Neutrophil (primary cell): ENCODE measurements around the gene DNAJC5G.

ENCODE experiments used
- H3K27ac ChIP-seq: fragments of 200-600 bp; sonication (generic); 2 replicates; pipeline ENCODE4 v1.5.1; 2016; ENCODE audit warnings: mild to moderate bottlenecking, moderate library complexity
- H3K27me3 ChIP-seq: fragments of 200-600 bp; sonication (generic); 2 replicates; pipeline ENCODE4 v1.6.0; 2016; ENCODE audit warnings: mild to moderate bottlenecking
- H3K36me3 ChIP-seq: fragments of 200-600 bp; sonication (generic); 2 replicates; pipeline ENCODE4 v1.5.1; 2017
- H3K4me1 ChIP-seq, 2 experiments: fragments of 200-600 bp in 1 of 2; sonication (generic) in 1 of 2; 1 replicate in 1 of 2; 2 replicates in 1 of 2; pipeline versions ENCODE4 v1.5.1 to v1.6.1; 2013 to 2016; ENCODE audit warnings: low read depth in 1 of 2, low read length in 1 of 2, mild to moderate bottlenecking in 1 of 2, moderate library complexity in 1 of 2; ENCODE audit not compliant: control insufficient read depth in 1 of 2, insufficient read depth in 1 of 2
- H3K4me3 ChIP-seq, 2 experiments: fragments of 200-600 bp in 1 of 2; sonication (generic) in 1 of 2; 1 replicate in 1 of 2; 2 replicates in 1 of 2; pipeline ENCODE4 v1.5.1; 2013 to 2016; ENCODE audit warnings: low read depth in 1 of 2, low read length in 1 of 2, mild to moderate bottlenecking in 1 of 2, moderate library complexity in 1 of 2
- H3K9me3 ChIP-seq: fragments of 200-600 bp; sonication (generic); 2 replicates; pipeline ENCODE4 v1.5.1; 2016
- TF ChIP-seq, protein P1 (sequence below): fragments of 200-600 bp; sonication (generic); IDR thresholded peaks from 2 replicates; pipeline ENCODE4 v1.5.1; 2016; ENCODE audit warnings: antibody characterized with exemption

DNAJC5G gene

DNA sequence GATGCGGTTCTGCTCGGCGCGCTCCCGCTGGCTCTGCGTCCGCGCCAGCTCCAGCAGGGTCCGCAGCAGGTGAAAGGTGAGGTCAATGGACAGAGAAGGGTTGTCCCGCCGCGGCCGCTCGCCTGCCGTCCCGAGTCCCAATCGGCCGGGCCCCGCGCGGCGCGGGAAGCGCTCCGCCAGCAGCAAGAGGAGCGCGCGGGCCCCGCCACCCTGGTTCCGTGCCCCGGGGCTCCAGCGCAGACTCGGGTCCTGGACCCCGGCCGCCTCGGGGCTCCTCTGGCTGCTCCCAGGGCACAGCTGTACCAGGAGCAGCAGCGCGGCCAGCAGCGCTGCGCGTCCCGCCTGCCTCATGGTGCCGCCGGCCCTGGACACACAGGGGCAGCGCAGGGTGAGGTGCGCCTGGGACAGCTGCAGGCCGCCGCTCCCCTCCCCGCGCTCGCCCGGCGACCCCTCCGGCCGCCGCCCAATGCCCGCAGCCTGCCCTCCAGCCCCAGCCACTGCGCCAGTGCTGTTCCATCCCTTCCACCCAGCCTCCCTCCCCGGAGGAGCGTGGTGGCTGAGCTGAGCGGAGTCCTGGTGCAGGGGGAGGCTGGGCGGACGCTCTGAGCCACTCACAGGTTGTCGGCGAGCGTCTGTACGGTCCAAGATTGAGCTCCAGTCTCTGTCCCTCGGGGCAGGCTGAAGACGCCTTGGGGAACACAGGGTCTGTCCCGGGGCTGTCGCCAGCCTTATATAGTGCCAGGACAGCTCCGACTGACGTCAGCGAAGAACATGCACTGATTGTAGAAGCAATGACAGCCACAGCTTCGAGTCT, 32.5 kb downstream of the DNAJC5G start:
- H3K4me1 ChIP-seq: peaks cover 0 to 3% of the 10 kb centered on the region in 2 experiments
- H3K36me3 ChIP-seq: peaks cover 35% of the 10 kb centered on the region
- H3K27ac ChIP-seq: no peak overlapping the region
- H3K4me3 ChIP-seq: no peak overlapping the region
- TF ChIP-seq, protein P1, sequence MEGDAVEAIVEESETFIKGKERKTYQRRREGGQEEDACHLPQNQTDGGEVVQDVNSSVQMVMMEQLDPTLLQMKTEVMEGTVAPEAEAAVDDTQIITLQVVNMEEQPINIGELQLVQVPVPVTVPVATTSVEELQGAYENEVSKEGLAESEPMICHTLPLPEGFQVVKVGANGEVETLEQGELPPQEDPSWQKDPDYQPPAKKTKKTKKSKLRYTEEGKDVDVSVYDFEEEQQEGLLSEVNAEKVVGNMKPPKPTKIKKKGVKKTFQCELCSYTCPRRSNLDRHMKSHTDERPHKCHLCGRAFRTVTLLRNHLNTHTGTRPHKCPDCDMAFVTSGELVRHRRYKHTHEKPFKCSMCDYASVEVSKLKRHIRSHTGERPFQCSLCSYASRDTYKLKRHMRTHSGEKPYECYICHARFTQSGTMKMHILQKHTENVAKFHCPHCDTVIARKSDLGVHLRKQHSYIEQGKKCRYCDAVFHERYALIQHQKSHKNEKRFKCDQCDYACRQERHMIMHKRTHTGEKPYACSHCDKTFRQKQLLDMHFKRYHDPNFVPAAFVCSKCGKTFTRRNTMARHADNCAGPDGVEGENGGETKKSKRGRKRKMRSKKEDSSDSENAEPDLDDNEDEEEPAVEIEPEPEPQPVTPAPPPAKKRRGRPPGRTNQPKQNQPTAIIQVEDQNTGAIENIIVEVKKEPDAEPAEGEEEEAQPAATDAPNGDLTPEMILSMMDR: no peak
- no peaks in the 10 kb centered on the region for H3K9me3 ChIP-seq
- peaks cover 52% of the 10 kb centered on the region for H3K27me3 ChIP-seq

DNA sequence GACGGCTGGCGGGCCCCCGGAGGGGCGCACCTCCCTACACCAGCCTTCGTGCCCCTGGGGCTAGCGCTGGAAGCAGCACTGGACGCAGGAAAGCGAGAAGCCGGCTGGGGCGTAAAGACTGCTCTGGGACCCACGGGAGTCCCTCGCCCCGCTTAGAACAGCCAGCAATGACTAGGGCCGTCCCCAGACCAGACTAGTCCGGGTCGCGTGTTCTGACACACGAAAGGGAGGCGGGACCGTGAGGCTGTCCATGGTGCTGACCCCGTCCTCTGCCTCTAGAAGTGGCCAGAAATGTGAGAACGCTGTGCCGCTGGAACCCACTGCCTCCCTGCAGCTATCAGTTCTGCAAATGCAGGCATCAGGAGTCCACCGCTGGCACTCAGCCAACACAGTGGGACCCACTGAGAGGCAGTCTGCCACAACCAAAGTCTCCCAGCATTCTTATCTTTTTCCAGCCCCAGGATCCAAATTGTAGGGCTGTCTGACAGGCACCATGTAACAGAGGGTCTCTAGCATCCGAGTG, 33.2 kb downstream of the DNAJC5G start, which contains the start of gene UCN:
UCN (minus strand) TSS at position 87 of the 523 bp plus-strand sequence. CDS start 550 bp downstream, outside the sequence.
- no peaks in the 10 kb centered on the region for H3K9me3 ChIP-seq
- TF ChIP-seq, protein P1: no peak
- peaks cover 35% of the 10 kb centered on the region for H3K36me3 ChIP-seq
- H3K4me3 ChIP-seq: no peak within 1 kb of the TSS
- H3K27ac ChIP-seq: no peak within 1 kb of the TSS
- H3K27me3 ChIP-seq: peaks cover 47% of the 10 kb centered on the region
- H3K4me1 ChIP-seq: peaks cover 0 to 3% of the 10 kb centered on the region in 2 experiments

DNA sequence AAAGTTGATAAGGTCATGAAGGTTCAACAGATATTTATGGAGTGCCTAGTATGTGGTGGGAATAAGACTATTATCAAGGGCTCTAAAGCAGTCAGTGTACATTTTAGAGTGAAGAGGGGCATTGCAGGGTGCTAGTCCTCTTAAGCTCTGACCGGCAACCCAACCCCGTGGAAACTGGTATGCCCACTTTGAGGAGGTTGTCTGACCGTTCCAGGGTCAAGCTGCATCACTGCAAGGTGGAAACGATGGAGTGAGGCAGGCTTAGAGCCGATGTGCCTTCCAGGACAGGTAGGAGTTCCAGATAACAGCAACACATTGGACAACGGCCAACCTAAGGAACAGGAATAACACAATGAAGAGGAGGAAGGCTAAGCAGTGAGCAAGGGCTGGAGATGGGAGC, 34.4 kb downstream of the DNAJC5G start:
- TF ChIP-seq, protein P1: no peak

DNA sequence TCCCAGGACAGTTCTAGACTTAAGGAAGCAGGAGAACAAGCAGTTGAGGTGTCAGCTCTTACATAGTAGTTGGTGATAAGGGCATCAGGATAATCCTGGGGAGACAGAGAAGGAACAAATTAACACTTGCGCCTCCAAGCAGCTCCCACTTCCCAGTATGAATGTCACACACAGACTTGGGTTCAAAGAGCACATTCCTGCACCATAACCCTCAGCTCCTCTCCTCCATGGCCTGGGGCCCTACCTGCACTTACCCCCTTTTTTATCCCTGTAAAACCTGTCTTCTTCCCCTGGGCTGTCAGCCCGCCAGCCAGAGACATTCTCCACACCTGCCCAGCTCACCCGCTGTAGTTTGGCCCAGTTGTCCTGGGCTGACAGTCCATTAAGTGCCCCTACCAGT, 36.9 kb downstream of the DNAJC5G start:
- H3K4me3 ChIP-seq: no peak overlapping the region
- TF ChIP-seq, protein P1: no peak
- no peaks in the 10 kb centered on the region for H3K9me3 ChIP-seq
- peaks cover 44% of the 10 kb centered on the region for H3K36me3 ChIP-seq
- H3K27me3 ChIP-seq: peaks cover 18% of the 10 kb centered on the region
- H3K4me1 ChIP-seq: no peaks in the 10 kb centered on the region
- H3K27ac ChIP-seq: no peak overlapping the region

More for the DNA sequence above, 34.4 kb downstream of the DNAJC5G start:
- Histone ChIP-seq H3K27ac (no peak overlapping the region), H3K27me3 (peaks cover 43% of the 10 kb centered on the region), H3K36me3 (peaks cover 35% of the 10 kb centered on the region), H3K4me3 (no peak overlapping the region), H3K9me3 (no peaks in the 10 kb centered on the region), H3K4me1 (peaks cover 0 to 3% of the 10 kb centered on the region in 2 experiments)

DNA sequence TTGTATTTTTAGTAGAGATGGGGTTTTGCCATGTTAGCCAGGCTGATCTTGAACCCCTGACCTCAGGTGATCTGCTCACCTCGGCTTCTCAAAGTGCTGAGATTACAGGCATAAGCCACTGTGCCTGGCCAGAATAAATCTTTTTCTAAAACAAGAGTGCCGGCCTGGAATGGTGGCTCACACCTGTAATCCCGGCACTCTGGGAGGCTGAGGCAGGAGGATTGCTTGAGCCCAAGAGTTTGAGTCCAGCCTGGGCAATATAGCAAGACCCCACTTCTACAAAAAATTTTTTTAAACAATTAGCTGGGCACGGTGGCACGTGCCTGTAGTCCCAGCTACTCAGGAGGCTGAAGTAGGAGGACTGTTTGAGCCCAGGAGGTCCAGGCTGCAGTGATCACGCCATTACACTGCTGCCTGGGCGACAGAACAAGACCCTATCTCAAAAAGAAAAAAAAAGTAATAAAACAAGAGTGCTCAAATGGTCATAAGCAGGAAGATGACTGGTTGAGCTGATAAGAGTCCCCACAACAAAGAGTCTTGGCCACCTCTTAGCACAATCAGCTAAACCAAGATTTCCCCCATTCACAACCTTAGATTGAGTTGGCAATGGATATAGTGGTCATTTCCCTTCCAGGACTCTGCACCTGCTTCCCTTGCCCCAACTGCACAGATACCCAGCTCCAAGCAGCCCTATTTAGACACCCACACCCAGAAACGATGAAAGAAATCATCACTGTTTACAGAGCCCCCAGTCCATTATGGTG, 38.8 kb downstream of the DNAJC5G start:
- no peak overlapping the region for H3K4me3 ChIP-seq
- no peak overlapping the region for H3K27ac ChIP-seq
- H3K4me1 ChIP-seq: no peaks in the 10 kb centered on the region
- TF ChIP-seq, protein P1: no peak
- H3K9me3 ChIP-seq: no peaks in the 10 kb centered on the region
- H3K27me3 ChIP-seq: no peaks in the 10 kb centered on the region
- H3K36me3 ChIP-seq: peaks cover 31% of the 10 kb centered on the region
